IMR-90 (cell line): ENCODE results near the gene RNF223.

Source experiments
- CEBPB ChIP-seq: IDR thresholded peaks from 2 replicates; pipeline ENCODE4 v1.6.1; 2012; ENCODE audit warnings: low read depth, low read length, improper control_type of control experiment
- MAZ ChIP-seq: IDR thresholded peaks from 2 replicates; pipeline ENCODE4 v1.6.1; 2012; ENCODE audit warnings: low read depth, mild to moderate bottlenecking, low read length, improper control_type of control experiment, moderate library complexity, borderline replicate concordance
- POLR2A ChIP-seq: IDR thresholded peaks from 2 replicates; pipeline ENCODE4 v1.6.1; 2012; ENCODE audit warnings: mild to moderate bottlenecking, low read depth, low read length
- RFX5 ChIP-seq: IDR thresholded peaks from 2 replicates; pipeline ENCODE4 v1.8.0; 2012; ENCODE audit warnings: low read depth, mild to moderate bottlenecking, low read length, moderate library complexity
- TF ChIP-seq, protein P1 (sequence below): conservative IDR thresholded peaks from 2 replicates; pipeline ENCODE4 v1.5.1; 2012; ENCODE audit warnings: mild to moderate bottlenecking, low read depth, low read length, improper control_type of control experiment

DNA sequence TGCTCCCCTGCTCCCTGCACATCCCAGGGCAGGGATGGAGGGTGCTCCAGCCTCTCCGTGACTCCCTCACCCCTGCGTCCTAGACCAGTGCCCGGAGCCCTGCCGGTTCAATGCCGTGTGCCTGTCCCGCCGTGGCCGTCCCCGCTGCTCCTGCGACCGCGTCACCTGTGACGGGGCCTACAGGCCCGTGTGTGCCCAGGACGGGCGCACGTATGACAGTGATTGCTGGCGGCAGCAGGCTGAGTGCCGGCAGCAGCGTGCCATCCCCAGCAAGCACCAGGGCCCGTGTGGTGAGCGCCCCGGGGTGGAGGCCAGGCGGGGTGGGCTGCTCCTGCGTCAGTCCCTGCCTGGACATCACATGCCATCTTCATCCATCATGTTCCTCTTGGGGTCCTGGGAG lies 32.2 kb downstream of the RNF223 start:
- no peak for TF ChIP-seq CEBPB
- TF ChIP-seq, protein P1, sequence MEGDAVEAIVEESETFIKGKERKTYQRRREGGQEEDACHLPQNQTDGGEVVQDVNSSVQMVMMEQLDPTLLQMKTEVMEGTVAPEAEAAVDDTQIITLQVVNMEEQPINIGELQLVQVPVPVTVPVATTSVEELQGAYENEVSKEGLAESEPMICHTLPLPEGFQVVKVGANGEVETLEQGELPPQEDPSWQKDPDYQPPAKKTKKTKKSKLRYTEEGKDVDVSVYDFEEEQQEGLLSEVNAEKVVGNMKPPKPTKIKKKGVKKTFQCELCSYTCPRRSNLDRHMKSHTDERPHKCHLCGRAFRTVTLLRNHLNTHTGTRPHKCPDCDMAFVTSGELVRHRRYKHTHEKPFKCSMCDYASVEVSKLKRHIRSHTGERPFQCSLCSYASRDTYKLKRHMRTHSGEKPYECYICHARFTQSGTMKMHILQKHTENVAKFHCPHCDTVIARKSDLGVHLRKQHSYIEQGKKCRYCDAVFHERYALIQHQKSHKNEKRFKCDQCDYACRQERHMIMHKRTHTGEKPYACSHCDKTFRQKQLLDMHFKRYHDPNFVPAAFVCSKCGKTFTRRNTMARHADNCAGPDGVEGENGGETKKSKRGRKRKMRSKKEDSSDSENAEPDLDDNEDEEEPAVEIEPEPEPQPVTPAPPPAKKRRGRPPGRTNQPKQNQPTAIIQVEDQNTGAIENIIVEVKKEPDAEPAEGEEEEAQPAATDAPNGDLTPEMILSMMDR = no peak
- no peak for TF ChIP-seq POLR2A
- no peak for TF ChIP-seq MAZ
- no peak for TF ChIP-seq RFX5
